ENCODE measurements around the gene VPS26A.

DNA sequence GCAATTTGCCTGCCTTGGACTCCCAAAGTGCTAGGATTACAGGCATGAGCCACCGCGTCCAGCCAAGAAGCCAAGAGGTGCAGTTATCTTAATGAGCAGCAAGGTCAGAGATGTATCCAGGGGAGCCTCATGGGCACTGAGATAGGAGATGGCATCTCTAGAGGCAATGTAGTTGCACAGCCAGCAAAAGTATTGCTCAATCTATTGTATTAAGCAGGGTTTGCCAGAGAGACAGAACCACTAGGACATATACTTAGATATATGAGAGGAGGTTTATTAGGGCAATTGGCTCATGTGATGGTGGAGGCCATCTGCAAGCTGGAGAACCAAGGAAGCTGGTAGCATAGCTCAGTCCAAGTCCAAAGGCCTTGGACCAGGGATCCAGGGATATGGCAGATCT is 16.3 kb upstream of the VPS26A start:
- no peak for TF ChIP-seq POLR2A (IDR thresholded peaks at IDR 0.05)
- TF ChIP-seq, protein P1, sequence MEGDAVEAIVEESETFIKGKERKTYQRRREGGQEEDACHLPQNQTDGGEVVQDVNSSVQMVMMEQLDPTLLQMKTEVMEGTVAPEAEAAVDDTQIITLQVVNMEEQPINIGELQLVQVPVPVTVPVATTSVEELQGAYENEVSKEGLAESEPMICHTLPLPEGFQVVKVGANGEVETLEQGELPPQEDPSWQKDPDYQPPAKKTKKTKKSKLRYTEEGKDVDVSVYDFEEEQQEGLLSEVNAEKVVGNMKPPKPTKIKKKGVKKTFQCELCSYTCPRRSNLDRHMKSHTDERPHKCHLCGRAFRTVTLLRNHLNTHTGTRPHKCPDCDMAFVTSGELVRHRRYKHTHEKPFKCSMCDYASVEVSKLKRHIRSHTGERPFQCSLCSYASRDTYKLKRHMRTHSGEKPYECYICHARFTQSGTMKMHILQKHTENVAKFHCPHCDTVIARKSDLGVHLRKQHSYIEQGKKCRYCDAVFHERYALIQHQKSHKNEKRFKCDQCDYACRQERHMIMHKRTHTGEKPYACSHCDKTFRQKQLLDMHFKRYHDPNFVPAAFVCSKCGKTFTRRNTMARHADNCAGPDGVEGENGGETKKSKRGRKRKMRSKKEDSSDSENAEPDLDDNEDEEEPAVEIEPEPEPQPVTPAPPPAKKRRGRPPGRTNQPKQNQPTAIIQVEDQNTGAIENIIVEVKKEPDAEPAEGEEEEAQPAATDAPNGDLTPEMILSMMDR (IDR thresholded peaks at IDR 0.05), result no peak

Data from adrenal gland (tissue), 5 donors.